Hepatocyte (in vitro differentiated cells): ENCODE measurements around the gene ARID4B. TPM values are rescaled to one million over a fixed set of nuclear protein-coding genes. Genes with fewer than 3 reads are reported as not detected.

ENCODE experiments used
- DNase-seq: peaks from one replicate; pipeline ENCODE4 v3.0.0-alpha.2; 2016; ENCODE audit warnings: low spot score
- H2AFZ ChIP-seq: fragments of 200-600 bp; sonication (generic); 2 replicates; pipeline ENCODE4 v1.6.0; 2016; ENCODE audit warnings: antibody characterized with exemption, mild to moderate bottlenecking
- H3K27ac ChIP-seq: fragments of 200-600 bp; sonication (generic); 2 replicates; pipeline ENCODE4 v1.5.1; 2016; ENCODE audit warnings: mild to moderate bottlenecking
- H3K27me3 ChIP-seq: fragments of 200-600 bp; sonication (generic); 2 replicates; pipeline ENCODE4 v1.6.1; 2016
- H3K36me3 ChIP-seq: fragments of 200-600 bp; sonication (generic); replicated peaks from 2 replicates; pipeline ENCODE4 v1.5.1; 2016; ENCODE audit warnings: low read depth; ENCODE audit not compliant: insufficient read depth
- H3K4me1 ChIP-seq: fragments of 200-600 bp; sonication (generic); 2 replicates; pipeline ENCODE4 v1.5.1; 2016; ENCODE audit warnings: mild to moderate bottlenecking, moderate library complexity; ENCODE audit not compliant: insufficient read depth
- H3K4me2 ChIP-seq: fragments of 200-600 bp; sonication (generic); 2 replicates; pipeline ENCODE4 v1.6.0; 2016
- H3K4me3 ChIP-seq: fragments of 200-600 bp; sonication (generic); 2 replicates; pipeline ENCODE4 v1.5.1; 2016; ENCODE audit warnings: mild to moderate bottlenecking
- H3K79me2 ChIP-seq: fragments of 200-600 bp; sonication (generic); 2 replicates; pipeline ENCODE4 v1.6.0; 2017; ENCODE audit warnings: mild to moderate bottlenecking
- H3K9me2 ChIP-seq: fragments of 200-600 bp; sonication (generic); replicated peaks from 2 replicates; pipeline ENCODE4 v1.6.0; 2017; ENCODE audit warnings: mild to moderate bottlenecking; ENCODE audit not compliant: insufficient read depth
- H3K9me3 ChIP-seq: fragments of 200-600 bp; sonication (generic); 2 replicates; pipeline ENCODE4 v1.5.1; 2016; ENCODE audit warnings: low read depth, mild to moderate bottlenecking
- H4K20me1 ChIP-seq: fragments of 200-600 bp; sonication (generic); 2 replicates; pipeline ENCODE4 v1.6.0; 2016; ENCODE audit warnings: mild to moderate bottlenecking; ENCODE audit not compliant: insufficient read depth, poor library complexity, severe bottlenecking
- CTCF ChIP-seq: fragments of 200-600 bp; sonication (generic); IDR thresholded peaks from 2 replicates; pipeline ENCODE4 v1.5.1; 2016; ENCODE audit warnings: antibody characterized with exemption, mild to moderate bottlenecking; ENCODE audit not compliant: poor library complexity
- EZH2 ChIP-seq: fragments of 200-600 bp; sonication (generic); IDR thresholded peaks from 2 replicates; pipeline ENCODE4 v1.6.1; 2016; ENCODE audit warnings: antibody characterized with exemption, mild to moderate bottlenecking, borderline replicate concordance
- EZH2phosphoT487 ChIP-seq: fragments of 200-600 bp; sonication (generic); IDR thresholded peaks from one replicate; pipeline ENCODE4 v1.6.1; 2018; ENCODE audit warnings: antibody characterized with exemption, mild to moderate bottlenecking, low read depth, moderate library complexity; ENCODE audit not compliant: unreplicated experiment, severe bottlenecking
- WGBS: methylation state at CpG from one replicate; pipeline ENCODE4 v1.1.6; 2016; ENCODE audit warnings: low lambda C conversion rate; ENCODE audit errors: missing lambda C conversion rate; 5-methylcytosine and 5-hydroxymethylcytosine counted together
- polyA plus RNA-seq: library from polyadenylated mRNA; unstranded; fragments of >200 nt; fragmentation: Nextera tagmentation; extraction: Ambion mirVana; gene quantifications from 2 replicates; pipeline ENCODE4 v1.2.1, GENCODE V29; 2016
- total RNA-seq: library from RNA; depleted of rRNA; stranded (reverse); fragments of >200 nt; gene quantifications from 2 replicates; pipeline ENCODE4 v1.2.3, GENCODE V29; 2014

ARID4B gene
- total and polyA plus RNA-seq, 2 experiments from 2014 or later = 29.4 to 35.0 TPM

GRCh38 chr1:235158680-235159079 lies 169.3 kb downstream of the ARID4B start:
- TF ChIP-seq CTCF (no peak), EZH2phosphoT487 (no peak), EZH2 (no peak)
- WGBS = 98% methylated on average over 6 of the region's 6 CpGs
- no peak for DNase-seq
- peaks cover 29% of the 10 kb centered on the region for H3K79me2 ChIP-seq
- H3K27me3 ChIP-seq = no peaks in the 10 kb centered on the region
- H4K20me1 ChIP-seq = no peaks in the 10 kb centered on the region
- no peak overlapping the region for H2AFZ ChIP-seq
- H3K36me3 ChIP-seq = no peaks in the 10 kb centered on the region
- H3K9me3 ChIP-seq = no peaks in the 10 kb centered on the region
- peaks cover 19% of the 10 kb centered on the region for H3K4me1 ChIP-seq
- no peak overlapping the region for H3K4me2 ChIP-seq
- H3K4me3 ChIP-seq = no peak overlapping the region
- no peak overlapping the region for H3K27ac ChIP-seq
- H3K9me2 ChIP-seq = no peaks in the 10 kb centered on the region

- no peaks in the 10 kb centered on the region for H4K20me1 ChIP-seq
- no peaks in the 10 kb centered on the region for H3K9me2 ChIP-seq
- H3K36me3 ChIP-seq = no peaks in the 10 kb centered on the region
- no peak overlapping the region for H3K4me3 ChIP-seq
- no peak overlapping the region for H2AFZ ChIP-seq
- peak overlapping the region; percentile 50 for H3K27ac ChIP-seq
- 95% methylated on average over 4 of the region's 4 CpGs for WGBS
- H3K4me1 ChIP-seq = peaks cover 18% of the 10 kb centered on the region
- no peaks in the 10 kb centered on the region for H3K9me3 ChIP-seq
- H3K4me2 ChIP-seq = peak overlapping the region; percentile 35
- H3K79me2 ChIP-seq = peaks cover 29% of the 10 kb centered on the region
- no peaks in the 10 kb centered on the region for H3K27me3 ChIP-seq
- no peak for DNase-seq
- TF ChIP-seq CTCF = no peak
- no peak for TF ChIP-seq EZH2phosphoT487
- no peak for TF ChIP-seq EZH2
Observed at GRCh38 chr1:235157150-235157549, 170.8 kb downstream of the ARID4B start.

- H2AFZ ChIP-seq = no peak overlapping the region
- WGBS = 73% methylated on average over 4 of the region's 4 CpGs
- no peaks in the 10 kb centered on the region for H3K27me3 ChIP-seq
- peak overlapping the region; percentile 35 for H3K4me2 ChIP-seq
- TF ChIP-seq EZH2phosphoT487 (no peak), CTCF (no peak), EZH2 (no peak)
- no peaks in the 10 kb centered on the region for H3K9me2 ChIP-seq
- H3K4me1 ChIP-seq = peaks cover 14% of the 10 kb centered on the region
- no peaks in the 10 kb centered on the region for H3K9me3 ChIP-seq
- no peaks in the 10 kb centered on the region for H3K36me3 ChIP-seq
- peak overlapping the region; percentile 50 for H3K27ac ChIP-seq
- peak; percentile 35 for DNase-seq
- H3K4me3 ChIP-seq = no peak overlapping the region
- peaks cover 29% of the 10 kb centered on the region for H3K79me2 ChIP-seq
- no peaks in the 10 kb centered on the region for H4K20me1 ChIP-seq
Observed at GRCh38 chr1:235156740-235157139, 171.2 kb downstream of the ARID4B start.

GRCh38 chr1:235156265-235156664 lies 171.7 kb downstream of the ARID4B start:
- Histone ChIP-seq H3K27ac (peak overlapping the region; percentile 6), H3K27me3 (no peaks in the 10 kb centered on the region), H3K36me3 (no peaks in the 10 kb centered on the region), H2AFZ (no peak overlapping the region), H3K4me2 (no peak overlapping the region), H4K20me1 (no peaks in the 10 kb centered on the region), H3K79me2 (peaks cover 29% of the 10 kb centered on the region), H3K4me3 (no peak overlapping the region), H3K9me2 (no peaks in the 10 kb centered on the region), H3K9me3 (no peaks in the 10 kb centered on the region), H3K4me1 (peaks cover 13% of the 10 kb centered on the region)
- TF ChIP-seq CTCF = no peak
- no peak for TF ChIP-seq EZH2
- TF ChIP-seq EZH2phosphoT487 = no peak
- 87% methylated on average over 3 of the region's 3 CpGs for WGBS
- DNase-seq = no peak
